HepG2 (cell line): ENCODE results near the gene MIEF1. TPM values are rescaled to one million over a fixed set of nuclear protein-coding genes. Genes with fewer than 3 reads are reported as not detected.

Source experiments
- BCL6 ChIP-seq: IDR thresholded peaks from 2 replicates; pipeline ENCODE4 v1.6.1; 2016; ENCODE audit warnings: missing genetic modification reagents, missing compliant biosample characterization
- DZIP1 ChIP-seq: sonication (generic); formaldehyde crosslinking; IDR thresholded peaks from 2 replicates; pipeline ENCODE4 v1.5.0; 2020; ENCODE audit warnings: mild to moderate bottlenecking, missing genetic modification reagents
- HMGXB3 ChIP-seq: sonication (generic); formaldehyde crosslinking; IDR thresholded peaks from 2 replicates; pipeline ENCODE4 v1.4.0; 2020; ENCODE audit warnings: missing genetic modification reagents, borderline replicate concordance
- MXD3 ChIP-seq: IDR thresholded peaks from 2 replicates; pipeline ENCODE4 v1.6.1; 2016; ENCODE audit warnings: mild to moderate bottlenecking, missing biosample characterization, missing genetic modification reagents
- NAIF1 ChIP-seq: sonication (generic); formaldehyde crosslinking; IDR thresholded peaks from 2 replicates; pipeline ENCODE4 v1.5.0; 2020; ENCODE audit warnings: mild to moderate bottlenecking, missing genetic modification reagents, borderline replicate concordance
- PRMT3 ChIP-seq: sonication (generic); formaldehyde crosslinking; IDR thresholded peaks from 2 replicates; pipeline ENCODE4 v1.8.1; 2022; ENCODE audit warnings: low read depth, mild to moderate bottlenecking, moderate library complexity, missing genetic modification reagents, borderline replicate concordance
- RBFOX2 ChIP-seq: fragments of 200-400 bp; formaldehyde crosslinking; IDR thresholded peaks from 2 replicates; pipeline ENCODE4 v1.6.1; 2017; ENCODE audit warnings: low read depth, mild to moderate bottlenecking, low read length
- SRSF1 ChIP-seq: fragments of 200-400 bp; formaldehyde crosslinking; optimal IDR thresholded peaks from 2 replicates; pipeline ENCODE3; 2017; ENCODE audit warnings: mild to moderate bottlenecking, low read depth, low read length, moderate library complexity
- TFAP4 ChIP-seq: sonication (generic); IDR thresholded peaks from 2 replicates; pipeline ENCODE4 v1.6.1; 2016; ENCODE audit warnings: low read depth, borderline replicate concordance
- ZFP41 ChIP-seq: sonication (generic); formaldehyde crosslinking; IDR thresholded peaks from 2 replicates; pipeline ENCODE4 v1.4.0; 2020; ENCODE audit warnings: mild to moderate bottlenecking, missing genetic modification reagents, borderline replicate concordance
- ZFY ChIP-seq: sonication (generic); formaldehyde crosslinking; IDR thresholded peaks from 2 replicates; pipeline ENCODE4 v1.4.0; 2020; ENCODE audit warnings: missing genetic modification reagents
- ZNF207 ChIP-seq: fragments of 450-650 bp; IDR thresholded peaks from 2 replicates; pipeline ENCODE4 v1.6.1; 2016; ENCODE audit warnings: antibody characterized with exemption, borderline replicate concordance
- ZNF616 ChIP-seq: sonication (generic); formaldehyde crosslinking; IDR thresholded peaks from 2 replicates; pipeline ENCODE4 v1.5.0; 2020; ENCODE audit warnings: low read depth, mild to moderate bottlenecking, missing genetic modification reagents
- ZNF672 ChIP-seq: sonication (generic); formaldehyde crosslinking; IDR thresholded peaks from 2 replicates; pipeline ENCODE4 v1.8.1; 2022; ENCODE audit warnings: missing genetic modification reagents
- ZNF746 ChIP-seq: sonication (generic); formaldehyde crosslinking; IDR thresholded peaks from 2 replicates; pipeline ENCODE4 v1.8.0; 2022; ENCODE audit warnings: mild to moderate bottlenecking, missing genetic modification reagents
- ZNF879 ChIP-seq: sonication (generic); formaldehyde crosslinking; IDR thresholded peaks from 2 replicates; pipeline ENCODE4 v1.8.1; 2023; ENCODE audit warnings: missing genetic modification reagents
- polyA plus RNA-seq, 8 experiments: library from polyadenylated mRNA; depleted of rRNA in 3 of 8; stranded (reverse) in 7 of 8; unstranded in 1 of 8; fragments of >200 nt; fragmentation: Illumina TruSeq in 4 of 8; extraction: Trizol in 4 of 8; gene quantifications; 2 replicates each; pipeline versions ENCODE4 v1.2.1 to v1.2.3, GENCODE V29; 2011 to 2016; ENCODE audit warnings: low read depth in 4 of 8, missing spikeins in 1 of 8, mixed read lengths in 1 of 8; ENCODE audit not compliant: insufficient read depth in 1 of 8
- total RNA-seq, 5 experiments: library from RNA; depleted of rRNA; stranded (reverse); fragments of >200 nt; fragmentation: Illumina TruSeq; extraction: Trizol; gene quantifications; 2 replicates each; pipeline ENCODE4 v1.2.3, GENCODE V29; 2016; ENCODE audit warnings: low read depth in 1 of 5
- TF ChIP-seq, protein P1 (sequence below): sonication (generic); formaldehyde crosslinking; IDR thresholded peaks from 2 replicates; pipeline ENCODE4 v1.8.0; 2023; ENCODE audit warnings: mild to moderate bottlenecking, missing genetic modification reagents
- TF ChIP-seq, protein P2 (sequence below): sonication (generic); formaldehyde crosslinking; IDR thresholded peaks from 2 replicates; pipeline ENCODE4 v1.5.0; 2020; ENCODE audit warnings: missing genetic modification reagents

The MIEF1 gene
- total and polyA plus RNA-seq, 2 of the 13 experiments (the other 11 are each of a cell fraction or from before 2014, with no cell fraction given): 21.7 to 34.8 TPM

- TF ChIP-seq DZIP1: no peak
- peak; percentile 96 for TF ChIP-seq RBFOX2
- TF ChIP-seq ZNF616 (CRISPR knock-in tag): 0 out of 2 replicates have a peak, but pooled peaks have one; percentile 25
- TF ChIP-seq MXD3 (CRISPR knock-in tag): peak; percentile 79
- TF ChIP-seq ZFY (CRISPR knock-in tag): peak; percentile 89
- TF ChIP-seq, protein P1, sequence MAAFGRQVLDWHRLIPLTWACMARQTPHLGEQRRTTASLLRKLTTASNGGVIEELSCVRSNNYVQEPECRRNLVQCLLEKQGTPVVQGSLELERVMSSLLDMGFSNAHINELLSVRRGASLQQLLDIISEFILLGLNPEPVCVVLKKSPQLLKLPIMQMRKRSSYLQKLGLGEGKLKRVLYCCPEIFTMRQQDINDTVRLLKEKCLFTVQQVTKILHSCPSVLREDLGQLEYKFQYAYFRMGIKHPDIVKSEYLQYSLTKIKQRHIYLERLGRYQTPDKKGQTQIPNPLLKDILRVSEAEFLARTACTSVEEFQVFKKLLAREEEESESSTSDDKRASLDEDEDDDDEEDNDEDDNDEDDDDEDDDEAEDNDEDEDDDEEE: no peak
- TF ChIP-seq PRMT3 (CRISPR knock-in tag): no peak
- no peak for TF ChIP-seq ZNF207
- peak; percentile 31; the same call in 1 of the 2 replicates for TF ChIP-seq ZFP41
- TF ChIP-seq, protein P2, sequence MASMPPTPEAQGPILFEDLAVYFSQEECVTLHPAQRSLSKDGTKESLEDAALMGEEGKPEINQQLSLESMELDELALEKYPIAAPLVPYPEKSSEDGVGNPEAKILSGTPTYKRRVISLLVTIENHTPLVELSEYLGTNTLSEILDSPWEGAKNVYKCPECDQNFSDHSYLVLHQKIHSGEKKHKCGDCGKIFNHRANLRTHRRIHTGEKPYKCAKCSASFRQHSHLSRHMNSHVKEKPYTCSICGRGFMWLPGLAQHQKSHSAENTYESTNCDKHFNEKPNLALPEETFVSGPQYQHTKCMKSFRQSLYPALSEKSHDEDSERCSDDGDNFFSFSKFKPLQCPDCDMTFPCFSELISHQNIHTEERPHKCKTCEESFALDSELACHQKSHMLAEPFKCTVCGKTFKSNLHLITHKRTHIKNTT (CRISPR knock-in tag): no peak
- TF ChIP-seq SRSF1: no peak
- no peak for TF ChIP-seq ZNF672
- TF ChIP-seq ZNF746 (CRISPR knock-in tag): no peak
- peak; percentile 68; the same call in 1 of the 2 replicates for TF ChIP-seq NAIF1 (CRISPR knock-in tag)
- 0 out of 2 replicates have a peak, but pooled peaks have one; percentile 32 for TF ChIP-seq BCL6 (CRISPR knock-in tag)
- peak; percentile 37; the same call in 1 of the 2 replicates for TF ChIP-seq TFAP4
- TF ChIP-seq HMGXB3: peak; percentile 89; the same call in 1 of the 2 replicates
- no peak for TF ChIP-seq ZNF879 (CRISPR knock-in tag)
Observed at GRCh38 chr22:39502109-39502788, at the start of gene MIEF1 (continued).
